ENCODE results near the gene KIFBP. TPM values are rescaled to one million over a fixed set of nuclear protein-coding genes. Genes with fewer than 3 reads are reported as not detected.

KIFBP gene
- total RNA-seq, 1 experiment from 2014 or later: 44.7 TPM

DNA sequence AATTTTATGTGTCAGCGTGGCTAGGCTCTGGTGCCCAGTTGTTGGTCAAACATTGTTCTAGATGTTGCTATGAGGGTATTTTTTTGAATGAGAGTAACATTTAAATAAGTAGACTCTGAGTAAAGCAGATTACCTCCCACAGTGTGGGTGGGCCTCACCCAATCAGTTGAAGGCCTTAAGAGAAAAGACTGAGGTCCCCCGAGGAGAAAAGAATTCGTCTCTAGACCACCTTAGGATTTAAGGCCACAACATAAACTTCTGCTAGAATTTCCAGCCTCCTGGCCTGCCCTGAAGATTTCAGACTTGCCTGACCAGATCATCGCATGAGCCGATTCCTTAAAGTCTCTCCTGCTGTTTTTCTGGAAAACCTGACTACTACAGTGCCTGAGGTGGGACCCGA, 54.2 kb downstream of the KIFBP start:
- Histone ChIP-seq H3K9me3 (ENCODE audit: control insufficient read depth, low read depth, low read length) (no peaks in the 10 kb centered on the region), H3K79me2 (ENCODE audit: insufficient read depth, low read length) (no peaks in the 10 kb centered on the region), H3K4me2 (ENCODE audit: insufficient read depth, insufficient read length, low read length) (no peak overlapping the region), H3K14ac (ENCODE audit: insufficient read depth, low read length) (no peak overlapping the region), H2BK12ac (ENCODE audit: insufficient read length, low read depth, low read length) (no peak overlapping the region), H2BK20ac (ENCODE audit: low read depth, low read length, poor library complexity, severe bottlenecking) (no peak overlapping the region), H3T11ph (ENCODE audit: low read length) (no peak overlapping the region), H4K8ac (replicated peaks; ENCODE audit: insufficient read length, low read depth, low read length) (no peak overlapping the region), H3K27me3 (ENCODE audit: insufficient read depth, low read length) (no peaks in the 10 kb centered on the region), H3K23ac (ENCODE audit: insufficient read length, low read depth, low read length) (no peak overlapping the region), H3K56ac (ENCODE audit: insufficient read length, low read depth, low read length) (no peak overlapping the region), H4K20me1 (ENCODE audit: control insufficient read depth, insufficient read depth, insufficient read length) (no peaks in the 10 kb centered on the region), H3K27ac (ENCODE audit: insufficient read length, low read depth, low read length) (no peak overlapping the region), H4K91ac (ENCODE audit: insufficient read length, low read depth, low read length) (no peak overlapping the region), H2BK5ac (ENCODE audit: insufficient read length, low read length) (no peak overlapping the region), H3K18ac (ENCODE audit: insufficient read length, low read depth, low read length) (no peak overlapping the region), H2BK120ac (ENCODE audit: low read depth, low read length, poor library complexity, severe bottlenecking) (no peak overlapping the region), H3K4me1 (ENCODE audit: insufficient read depth, low read length) (no peaks in the 10 kb centered on the region), H3K23me2 (ENCODE audit: insufficient read length, low read depth, low read length, poor library complexity, severe bottlenecking) (no peaks in the 10 kb centered on the region), H3K9ac (ENCODE audit: extremely low read depth, insufficient read length, low read length) (no peak overlapping the region), H3K79me1 (ENCODE audit: insufficient read depth, low read depth, low read length, poor library complexity, severe bottlenecking) (no peaks in the 10 kb centered on the region), H2BK15ac (ENCODE audit: low read depth, low read length) (no peak overlapping the region), H4K5ac (ENCODE audit: insufficient read length, low read depth, low read length) (no peak overlapping the region), H2AK5ac (ENCODE audit: insufficient read length, low read length) (no peak overlapping the region), H3K4ac (ENCODE audit: low read depth, low read length) (no peak overlapping the region), H2AFZ (ENCODE audit: low read length) (no peak overlapping the region)
- no CpG with 5 or more reads among the region's 6 CpGs for WGBS (ENCODE audit: extremely low coverage, insufficient read length, low lambda C conversion rate)
- no peak overlapping the region for H3K4me3 Mint-ChIP-seq
- no peaks in the 10 kb centered on the region; the same call in 1 of the 2 replicates for H3K27me3 Mint-ChIP-seq (ENCODE audit: low read depth)
- DNase-seq: no peak
- H3K9me3 Mint-ChIP-seq: no peaks in the 10 kb centered on the region
- TF ChIP-seq, protein P1, sequence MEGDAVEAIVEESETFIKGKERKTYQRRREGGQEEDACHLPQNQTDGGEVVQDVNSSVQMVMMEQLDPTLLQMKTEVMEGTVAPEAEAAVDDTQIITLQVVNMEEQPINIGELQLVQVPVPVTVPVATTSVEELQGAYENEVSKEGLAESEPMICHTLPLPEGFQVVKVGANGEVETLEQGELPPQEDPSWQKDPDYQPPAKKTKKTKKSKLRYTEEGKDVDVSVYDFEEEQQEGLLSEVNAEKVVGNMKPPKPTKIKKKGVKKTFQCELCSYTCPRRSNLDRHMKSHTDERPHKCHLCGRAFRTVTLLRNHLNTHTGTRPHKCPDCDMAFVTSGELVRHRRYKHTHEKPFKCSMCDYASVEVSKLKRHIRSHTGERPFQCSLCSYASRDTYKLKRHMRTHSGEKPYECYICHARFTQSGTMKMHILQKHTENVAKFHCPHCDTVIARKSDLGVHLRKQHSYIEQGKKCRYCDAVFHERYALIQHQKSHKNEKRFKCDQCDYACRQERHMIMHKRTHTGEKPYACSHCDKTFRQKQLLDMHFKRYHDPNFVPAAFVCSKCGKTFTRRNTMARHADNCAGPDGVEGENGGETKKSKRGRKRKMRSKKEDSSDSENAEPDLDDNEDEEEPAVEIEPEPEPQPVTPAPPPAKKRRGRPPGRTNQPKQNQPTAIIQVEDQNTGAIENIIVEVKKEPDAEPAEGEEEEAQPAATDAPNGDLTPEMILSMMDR (conservative IDR thresholded peaks at IDR 0.05): no peak
- H3K4me1 Mint-ChIP-seq: no peaks in the 10 kb centered on the region
- H3K36me3 Mint-ChIP-seq (ENCODE audit: insufficient read depth in 1 of 3, low read depth in 3 of 3): no peaks in the 10 kb centered on the region
- no peak overlapping the region for H3K27ac Mint-ChIP-seq
